ENCODE results near the gene TNFSF11.

DNA sequence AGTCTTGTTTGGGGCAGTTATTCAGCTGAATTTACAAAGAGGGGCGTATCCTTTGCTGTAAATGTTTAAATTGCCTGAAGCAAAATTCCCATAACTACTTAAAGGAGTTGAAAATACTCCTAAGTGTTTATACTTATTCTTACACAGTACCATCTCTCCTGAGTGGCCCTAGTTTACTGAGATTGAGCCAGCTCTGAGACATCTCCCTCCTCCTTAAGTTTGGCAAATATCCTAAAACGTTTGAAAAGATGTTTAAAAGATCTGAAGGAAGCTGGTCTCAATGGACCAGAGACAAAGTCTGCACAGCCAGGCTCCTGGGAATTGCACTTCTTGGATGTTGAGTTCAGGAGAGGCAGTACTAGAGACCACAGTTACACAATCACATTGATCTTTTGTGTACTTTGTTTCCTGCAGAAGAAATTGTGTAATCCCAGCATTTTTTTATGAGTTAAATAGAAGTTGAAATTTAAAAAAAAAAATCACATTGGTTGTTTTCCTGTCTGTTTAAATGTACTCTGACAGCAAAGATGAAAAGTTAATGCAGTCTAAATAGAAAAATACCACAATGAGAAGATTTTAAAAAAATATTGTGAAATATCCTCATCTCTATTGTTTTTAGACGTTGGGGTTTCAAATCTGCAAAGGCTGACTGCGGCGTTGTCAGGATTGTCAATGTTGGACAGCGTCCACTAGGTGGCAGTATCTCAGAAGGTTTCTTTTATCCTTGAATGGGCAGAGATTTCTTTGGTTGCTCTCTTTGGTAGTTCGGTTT is 20.7 kb downstream of the TNFSF11 start:
- TF ChIP-seq CTCF (IDR thresholded peaks at IDR 0.05; ENCODE audit: low read length), result peak; percentile 63
- no peak for TF ChIP-seq EZH2 (optimal IDR thresholded peaks at IDR 0.05; ENCODE audit: low read depth, low read length)
- no peak for TF ChIP-seq EZH2phosphoT487 (IDR thresholded peaks at IDR 0.05; ENCODE audit: low read length)
